GM23338 (cell line): ENCODE results near the gene UTP20. TPM values are rescaled to one million over a fixed set of nuclear protein-coding genes. Genes with fewer than 3 reads are reported as not detected.

Experiments
- ATAC-seq: fragments of 200-7000 bp; cut with Tn5 transposase; 3 replicates; pipeline ENCODE4 v1.9.1; 2020
- DNase-seq: peaks from one replicate; pipeline ENCODE4 v3.0.0-alpha.2; 2015; ENCODE audit warnings: low spot score
- H2AFZ ChIP-seq: fragments of 200-600 bp; sonication (generic); 2 replicates; pipeline ENCODE4 v1.8.0; 2016; ENCODE audit warnings: antibody characterized with exemption, mild to moderate bottlenecking, moderate library complexity
- H3F3A ChIP-seq: fragments of 200-600 bp; sonication (generic); replicated peaks from 2 replicates; pipeline ENCODE4 v1.8.0; 2017; ENCODE audit warnings: antibody characterized with exemption, mixed run types, low read depth
- H3K27ac ChIP-seq: fragments of 200-600 bp; sonication (generic); 2 replicates; pipeline ENCODE4 v1.6.1; 2016; ENCODE audit warnings: low read depth
- H3K27me3 ChIP-seq: fragments of 200-600 bp; sonication (generic); 2 replicates; pipeline ENCODE4 v1.8.0; 2016; ENCODE audit warnings: mild to moderate bottlenecking, mixed run types, moderate library complexity; ENCODE audit not compliant: insufficient read depth
- H3K36me3 ChIP-seq: fragments of 200-600 bp; sonication (generic); 2 replicates; pipeline ENCODE4 v1.8.0; 2016; ENCODE audit warnings: mild to moderate bottlenecking; ENCODE audit not compliant: insufficient read depth
- H3K4me1 ChIP-seq: fragments of 200-600 bp; sonication (generic); 2 replicates; pipeline ENCODE4 v1.8.0; 2016; ENCODE audit warnings: mild to moderate bottlenecking, moderate library complexity; ENCODE audit not compliant: insufficient read depth
- H3K4me2 ChIP-seq: fragments of 200-600 bp; sonication (generic); 2 replicates; pipeline ENCODE4 v1.7.1; 2017; ENCODE audit warnings: mixed run types
- H3K4me3 ChIP-seq: fragments of 200-600 bp; sonication (generic); 2 replicates; pipeline ENCODE4 v1.6.1; 2016; ENCODE audit warnings: mixed run types
- H3K79me2 ChIP-seq: fragments of 200-600 bp; sonication (generic); replicated peaks from 2 replicates; pipeline ENCODE4 v1.8.0; 2017; ENCODE audit warnings: mild to moderate bottlenecking; ENCODE audit not compliant: insufficient read depth
- H3K9me2 ChIP-seq: fragments of 200-600 bp; sonication (generic); 2 replicates; pipeline ENCODE4 v1.8.0; 2017; ENCODE audit not compliant: insufficient read depth
- H4K20me1 ChIP-seq: fragments of 200-600 bp; sonication (generic); replicated peaks from 2 replicates; pipeline ENCODE4 v1.8.0; 2017; ENCODE audit warnings: mild to moderate bottlenecking; ENCODE audit not compliant: insufficient read depth
- H3K27ac Mint-ChIP-seq: 2 replicates; pipeline ENCODE4 v1.8.0; 2020; ENCODE audit warnings: inconsistent platforms, mild to moderate bottlenecking, moderate library complexity, mixed read lengths
- H3K27me3 Mint-ChIP-seq: 3 replicates; pipeline ENCODE4 v1.8.0; 2022; ENCODE audit warnings: low read depth, mild to moderate bottlenecking, moderate library complexity, mixed read lengths, inconsistent platforms; ENCODE audit not compliant: insufficient read depth, poor library complexity
- H3K36me3 Mint-ChIP-seq: 3 replicates; pipeline ENCODE4 v1.8.0; 2021; ENCODE audit warnings: low read depth, mild to moderate bottlenecking, inconsistent platforms, moderate library complexity, mixed read lengths
- H3K4me1 Mint-ChIP-seq: 3 replicates; pipeline ENCODE4 v1.8.0; 2020; ENCODE audit warnings: mild to moderate bottlenecking, inconsistent platforms, mixed read lengths
- H3K4me3 Mint-ChIP-seq: 3 replicates; pipeline ENCODE4 v1.8.0; 2021; ENCODE audit warnings: moderate library complexity, mild to moderate bottlenecking, inconsistent platforms, mixed read lengths
- H3K9me3 Mint-ChIP-seq: 3 replicates; pipeline ENCODE4 v1.8.0; 2020; ENCODE audit warnings: moderate library complexity, mild to moderate bottlenecking, inconsistent platforms, mixed read lengths
- CREB1 ChIP-seq: fragments of 250-450 bp; sonication (Bioruptor Pico); IDR thresholded peaks from 2 replicates; pipeline ENCODE4 v1.5.0; 2020; ENCODE audit warnings: low read depth, mild to moderate bottlenecking, moderate library complexity
- CTCF ChIP-seq, 2 experiments: fragments of 200-600 bp in 1 of 2; sonication (generic) in 1 of 2; conservative IDR thresholded peaks; 2 replicates each; pipeline versions ENCODE4 v1.5.1 to v1.6.1; 2016 to 2017; ENCODE audit warnings: antibody characterized with exemption in 2 of 2, low read depth in 2 of 2, mild to moderate bottlenecking in 2 of 2, moderate library complexity in 1 of 2
- ETS1 ChIP-seq: IDR thresholded peaks from 2 replicates; pipeline ENCODE4 v1.6.1; 2016; ENCODE audit warnings: antibody characterized with exemption
- EZH2 ChIP-seq: fragments of 200-600 bp; sonication (generic); IDR thresholded peaks from one replicate; pipeline ENCODE4 v1.8.0; 2017; ENCODE audit warnings: antibody characterized with exemption, mild to moderate bottlenecking, low read depth; ENCODE audit not compliant: unreplicated experiment
- EZH2phosphoT487 ChIP-seq: fragments of 200-600 bp; sonication (generic); IDR thresholded peaks from one replicate; pipeline ENCODE4 v1.8.1; 2018; ENCODE audit warnings: antibody characterized with exemption; ENCODE audit not compliant: unreplicated experiment
- JUNB ChIP-seq: IDR thresholded peaks from one replicate; pipeline ENCODE4 v1.6.1; 2016; ENCODE audit warnings: antibody characterized with exemption; ENCODE audit not compliant: unreplicated experiment
- NANOG ChIP-seq: IDR thresholded peaks from 2 replicates; pipeline ENCODE4 v1.6.1; 2016; ENCODE audit warnings: antibody characterized with exemption, borderline replicate concordance
- POLR2AphosphoS5 ChIP-seq: IDR thresholded peaks from 2 replicates; pipeline ENCODE4 v1.6.1; 2016; ENCODE audit warnings: antibody characterized with exemption, low read depth
- REST ChIP-seq: IDR thresholded peaks from one replicate; pipeline ENCODE4 v1.6.1; 2018; ENCODE audit warnings: antibody characterized with exemption; ENCODE audit not compliant: unreplicated experiment
- STAT1 ChIP-seq: IDR thresholded peaks from one replicate; pipeline ENCODE4 v1.6.1; 2016; ENCODE audit warnings: antibody characterized with exemption; ENCODE audit not compliant: unreplicated experiment
- ZNF114 ChIP-seq: fragments of 250-450 bp; sonication (Bioruptor Pico); IDR thresholded peaks from 2 replicates; pipeline ENCODE4 v1.5.0; 2020; ENCODE audit warnings: mild to moderate bottlenecking, moderate library complexity
- ZNF331 ChIP-seq: fragments of 250-450 bp; sonication (Bioruptor Pico); IDR thresholded peaks from 2 replicates; pipeline ENCODE4 v1.5.0; 2020; ENCODE audit warnings: low read depth, mild to moderate bottlenecking, moderate library complexity
- ZNF462 ChIP-seq: fragments of 250-450 bp; sonication (Bioruptor Pico); IDR thresholded peaks from 2 replicates; pipeline ENCODE4 v1.5.0; 2020; ENCODE audit warnings: mild to moderate bottlenecking, moderate library complexity
- polyA plus RNA-seq: library from polyadenylated mRNA; unstranded; fragments of >200 nt; fragmentation: Nextera tagmentation; extraction: Ambion mirVana; gene quantifications from 2 replicates; pipeline ENCODE4 v1.2.1, GENCODE V29; 2016
- total RNA-seq: library from RNA; depleted of rRNA; stranded (reverse); fragments of >200 nt; shearing (Covaris generic); gene quantifications from 2 replicates; pipeline ENCODE4 v1.2.3, GENCODE V29; 2014

UTP20 gene
- total and polyA plus RNA-seq, 2 experiments from 2014 or later, result 13.1 to 59.6 TPM

GRCh38 chr12:101243074-101243473, 36.8 kb upstream of the UTP20 start:
- Histone ChIP-seq H3K27me3 (no peaks in the 10 kb centered on the region), H3K4me3 (no peak overlapping the region), H3K36me3 (no peaks in the 10 kb centered on the region), H3F3A (no peaks in the 10 kb centered on the region), H3K79me2 (no peaks in the 10 kb centered on the region), H3K27ac (no peak overlapping the region), H3K9me2 (peaks cover 4% of the 10 kb centered on the region; the same call in 1 of the 2 replicates), H3K4me1 (no peaks in the 10 kb centered on the region), H2AFZ (no peak overlapping the region), H3K4me2 (no peak overlapping the region), H4K20me1 (no peaks in the 10 kb centered on the region)
- DNase-seq (no peak), ATAC-seq (no peak)
- peaks cover 9% of the 10 kb centered on the region for H3K9me3 Mint-ChIP-seq
- TF ChIP-seq REST, result no peak
- TF ChIP-seq JUNB, result no peak
- TF ChIP-seq CTCF (conservative IDR thresholded peaks at IDR 0.05; ENCODE audit: low read depth in 2 of 2), result no peak
- no peak for TF ChIP-seq STAT1
- TF ChIP-seq EZH2phosphoT487, result no peak
- no peak for TF ChIP-seq ETS1
- no peak for TF ChIP-seq ZNF114 (CRISPR knock-in tag)
- no peak for TF ChIP-seq ZNF331 (CRISPR knock-in tag)
- TF ChIP-seq NANOG, result no peak
- TF ChIP-seq EZH2, result no peak
- TF ChIP-seq ZNF462 (CRISPR knock-in tag), result no peak
- no peak for TF ChIP-seq CREB1 (CRISPR knock-in tag)
- TF ChIP-seq POLR2AphosphoS5, result no peak
- H3K4me3 Mint-ChIP-seq, result no peak overlapping the region
- H3K36me3 Mint-ChIP-seq, result peaks cover 3% of the 10 kb centered on the region; the same call in 2 of the 3 replicates
- H3K4me1 Mint-ChIP-seq, result no peaks in the 10 kb centered on the region
- peaks cover 2% of the 10 kb centered on the region for H3K27me3 Mint-ChIP-seq
- H3K27ac Mint-ChIP-seq, result no peak overlapping the region
